K562 (cell line): ENCODE results near the gene CHD8. TPM values are rescaled to one million over a fixed set of nuclear protein-coding genes. Genes with fewer than 3 reads are reported as not detected.

Experiments
- ATAC-seq: fragments of 200-7000 bp; cut with Tn5 transposase; 3 replicates; pipeline ENCODE4 v1.9.1; 2020; ENCODE audit warnings: moderate library complexity
- BruUV-seq: library from RNA; stranded (reverse); fragments of 400-500 nt; replicated peaks from 2 replicates; lab custom pipeline; 2021; lab: Mats Ljungman, UMichigan
- CTCF ChIA-PET: fragments of 300-600 bp; formaldehyde crosslinking; extraction: SDS; loops from one replicate; lab custom pipeline; 2021; ENCODE audit warnings: low intra/inter-chr PET ratio; lab: Yijun Ruan, JAX
- POLR2A ChIA-PET: fragments of 300-600, 350-650 bp; sonication (Branson Sonifier 250); formaldehyde crosslinking; extraction: SDS; loops from one replicate; lab custom pipeline; 2021; ENCODE audit warnings: antibody characterized with exemption, inconsistent platforms; lab: Yijun Ruan, JAX
- DNase-seq, 4 experiments: peaks; one replicate each; pipeline versions ENCODE4 v3.0.0 to v3.0.0-alpha.2; 2011 to 2018; ENCODE audit warnings: low spot score in 3 of 4, mixed read lengths in 3 of 4; ENCODE audit errors: extremely low read depth in 1 of 4
- FAIRE-seq: peaks from 2 replicates; lab custom pipeline; 2011; peaks lifted over from hg19 to GRCh38; lab: Jason Lieb, UNC
- H2AFZ ChIP-seq: 2 replicates; pipeline ENCODE4 v1.6.0; 2011; ENCODE audit warnings: low read depth, low read length, control low read depth, inconsistent platforms
- H3K27ac ChIP-seq: fragments of 200-600 bp; 3 replicates; pipeline ENCODE4 v1.8.0; 2011; ENCODE audit warnings: low read depth, mild to moderate bottlenecking, control low read depth, inconsistent platforms, low read length, moderate library complexity, mixed read lengths; ENCODE audit errors: extremely low read depth
- H3K27me3 ChIP-seq, 2 experiments: fragments of 300-600 bp in 1 of 2; 2 replicates in 1 of 2; 3 replicates in 1 of 2; pipeline versions ENCODE4 v1.6.0 to v1.8.0; 2011; ENCODE audit warnings: inconsistent platforms in 2 of 2, low read length in 2 of 2, mild to moderate bottlenecking in 1 of 2, mixed read lengths in 1 of 2, moderate library complexity in 1 of 2; ENCODE audit not compliant: control insufficient read depth in 2 of 2, insufficient read depth in 2 of 2
- H3K36me3 ChIP-seq: fragments of 300-600 bp; 3 replicates; pipeline ENCODE4 v1.8.0; 2011; ENCODE audit warnings: mild to moderate bottlenecking, low read length, inconsistent platforms; ENCODE audit not compliant: control insufficient read depth, insufficient read depth
- H3K4me1 ChIP-seq, 2 experiments: fragments of 200-600 bp in 1 of 2; replicated peaks in 1 of 2; 2 replicates in 1 of 2; 3 replicates in 1 of 2; pipeline versions ENCODE4 v1.5.1 to v1.8.0; 2011; ENCODE audit warnings: inconsistent platforms in 2 of 2, low read length in 2 of 2, mild to moderate bottlenecking in 1 of 2, mixed read lengths in 1 of 2, moderate library complexity in 1 of 2; ENCODE audit not compliant: control insufficient read depth in 2 of 2, insufficient read depth in 2 of 2
- H3K4me2 ChIP-seq: 2 replicates; pipeline ENCODE4 v1.6.1; 2011; ENCODE audit warnings: low read length, control low read depth, inconsistent platforms, mixed read lengths; ENCODE audit not compliant: insufficient read depth
- H3K4me3 ChIP-seq: fragments of 200-600 bp; sonication (generic), shearing (Covaris generic); 2 replicates; pipeline ENCODE4 v1.5.1; 2016; ENCODE audit warnings: control low read depth, inconsistent platforms
- H3K79me2 ChIP-seq: fragments of 200-600 bp; 3 replicates; pipeline ENCODE4 v1.8.0; 2011; ENCODE audit warnings: low read length, inconsistent platforms; ENCODE audit not compliant: control insufficient read depth, insufficient read depth
- H3K9ac ChIP-seq, 2 experiments: 2 replicates each; pipeline versions ENCODE4 v1.6.0 to v1.6.1; 2011; ENCODE audit warnings: low read depth in 2 of 2, low read length in 2 of 2, control low read depth in 1 of 2, inconsistent platforms in 1 of 2, mild to moderate bottlenecking in 1 of 2, mixed read lengths in 1 of 2; ENCODE audit not compliant: insufficient read depth in 1 of 2
- H3K9me1 ChIP-seq: one replicate; pipeline ENCODE4 v1.6.0; 2011; ENCODE audit warnings: inconsistent platforms, mild to moderate bottlenecking, low read length, moderate library complexity; ENCODE audit not compliant: control insufficient read depth, insufficient read depth
- H3K9me3 ChIP-seq: replicated peaks from 2 replicates; pipeline ENCODE4 v1.5.1; 2011; ENCODE audit warnings: low read depth, low read length, inconsistent platforms; ENCODE audit not compliant: control insufficient read depth, insufficient read depth
- H4K20me1 ChIP-seq: replicated peaks from 2 replicates; pipeline ENCODE4 v1.6.1; 2011; ENCODE audit warnings: low read length, inconsistent platforms, mixed read lengths; ENCODE audit not compliant: control insufficient read depth, insufficient read depth
- C11orf30 ChIP-seq: fragments of 450-650 bp; IDR thresholded peaks from 2 replicates; pipeline ENCODE4 v1.6.1; 2016; ENCODE audit warnings: low read depth, mild to moderate bottlenecking
- HNRNPH1 ChIP-seq: fragments of 200-400 bp; formaldehyde crosslinking; optimal IDR thresholded peaks from 2 replicates; pipeline ENCODE3; 2017; ENCODE audit warnings: low read depth, mild to moderate bottlenecking, low read length, moderate library complexity
- MAFF ChIP-seq: IDR thresholded peaks from 2 replicates; pipeline ENCODE4 v1.6.1; 2012; ENCODE audit warnings: low read length, improper control_type of control experiment
- MAFG ChIP-seq: fragments of 450-650 bp; conservative IDR thresholded peaks from 2 replicates; pipeline ENCODE4 v1.6.1; 2016; ENCODE audit warnings: missing genetic modification characterization, missing compliant biosample characterization
- MAFK ChIP-seq: IDR thresholded peaks from 2 replicates; pipeline ENCODE4 v1.6.1; 2011; ENCODE audit warnings: low read length, improper control_type of control experiment
- RBM14 ChIP-seq: fragments of 200-400 bp; formaldehyde crosslinking; IDR thresholded peaks from 2 replicates; pipeline ENCODE4 v1.6.1; 2018; ENCODE audit warnings: low read depth, mild to moderate bottlenecking, low read length, moderate library complexity, borderline replicate concordance; ENCODE audit not compliant: insufficient read depth
- SAFB2 ChIP-seq: fragments of 200-400 bp; formaldehyde crosslinking; IDR thresholded peaks from 2 replicates; pipeline ENCODE4 v1.6.1; 2018; ENCODE audit warnings: borderline replicate concordance, low read length, low read depth, moderate library complexity; ENCODE audit not compliant: severe bottlenecking
- THRAP3 ChIP-seq: fragments of 450-650 bp; IDR thresholded peaks from 2 replicates; pipeline ENCODE4 v1.6.1; 2016; ENCODE audit warnings: mild to moderate bottlenecking, inconsistent platforms, borderline replicate concordance
- ZFP36 ChIP-seq: fragments of 150-350 bp; IDR thresholded peaks from 2 replicates; pipeline ENCODE4 v1.6.1; 2018; ENCODE audit warnings: low read length, low read depth; ENCODE audit not compliant: partially characterized antibody
- ZNF316 ChIP-seq: fragments of 450-650 bp; IDR thresholded peaks from 2 replicates; pipeline ENCODE4 v1.6.1; 2016
- ZNF717 ChIP-seq: fragments of 250-450 bp; sonication (Bioruptor Pico); IDR thresholded peaks from 2 replicates; pipeline ENCODE4 v1.5.0; 2021
- WGBS: fragments of 100-300 bp; shearing (Covaris generic); methylation state at CpG from one replicate; pipeline ENCODE4 v1.1.6; 2016; ENCODE audit warnings: low coverage, mixed read lengths; ENCODE audit not compliant: insufficient coverage; ENCODE audit errors: missing lambda C conversion rate; 5-methylcytosine and 5-hydroxymethylcytosine counted together
- in situ Hi-C: fragments of 300-500 bp; cut with MboI; formaldehyde crosslinking; loops from 4 replicates; pipeline ENCODE4 v1.15.0; 2018; ENCODE audit warnings: inconsistent platforms, mixed read lengths
- intact Hi-C: fragments of 100-400 bp; cut with micrococcal nuclease; formaldehyde crosslinking; loops from 2 replicates; pipeline ENCODE4 v1.14.2; 2022
- polyA plus RNA-seq, 8 experiments: library from polyadenylated mRNA; depleted of rRNA in 4 of 8; stranded (reverse) in 5 of 8; unstranded in 3 of 8; fragments of >200 nt; fragmentation: Nextera tagmentation in 2 of 8; fragmentation: Illumina TruSeq in 1 of 8; extraction: Ambion mirVana in 2 of 8; extraction: Trizol in 1 of 8; gene quantifications; 2 replicates each; pipeline versions ENCODE4 v1.2.1 to v1.2.3, GENCODE V29; 2011 to 2014; ENCODE audit warnings: inconsistent platforms in 1 of 8, missing spikeins in 1 of 8
- total RNA-seq, 7 experiments: library from RNA; depleted of rRNA in 6 of 7; stranded (reverse); fragments of >200 nt in 6 of 7; fragmentation: Illumina TruSeq in 2 of 7; extraction: Trizol in 2 of 7; gene quantifications; 2 replicates each; pipeline versions ENCODE4 v1.2.1 to v1.2.3, GENCODE V29; 2011 to 2021; ENCODE audit warnings: low replicate concordance in 1 of 7

The CHD8 gene
- total and polyA plus RNA-seq, 9 of the 15 experiments (the other 6 are each of a cell fraction or from before 2014, with no cell fraction given): 11.1 to 51.2 (median 32.8) TPM

GRCh38 chr14:21379338-21379737 lies 76.6 kb downstream of the CHD8 start:
- ATAC-seq (no peak), FAIRE-seq (no peak), DNase-seq (no peak)
- peak; percentile 90 for TF ChIP-seq MAFF
- TF ChIP-seq THRAP3: no peak
- TF ChIP-seq ZNF316: peak; percentile 98
- TF ChIP-seq RBM14: no peak
- TF ChIP-seq MAFG (tag): peak; percentile 93
- no peak for TF ChIP-seq HNRNPH1
- TF ChIP-seq ZNF717 (CRISPR knock-in tag): no peak
- no peak for TF ChIP-seq ZFP36
- TF ChIP-seq SAFB2: no peak
- TF ChIP-seq C11orf30: peak; percentile 92
- TF ChIP-seq MAFK: peak; percentile 91
- ChIA-PET CTCF (no interaction called here), POLR2A (interaction anchor here (0.7 to 1.1 kb wide), 2 partner anchors 60 to 123 kb away, joined by 3 read pairs; no protein-coding TSS in a partner anchor)
- Histone ChIP-seq H3K36me3 (peaks cover 64% of the 10 kb centered on the region; the same call in 2 of the 3 replicates), H3K9ac (no peak overlapping the region), H3K4me3 (no peak overlapping the region), H3K79me2 (peaks cover 95% of the 10 kb centered on the region), H4K20me1 (0 out of 2 replicates have a peak, but pooled peaks cover 10% of the 10 kb centered on the region), H3K4me1 (peaks cover under 1 to 7% of the 10 kb centered on the region in 2 experiments; a peak in 3 of 5 replicates), H2AFZ (no peak overlapping the region), H3K9me1 (no peaks in the 10 kb centered on the region), H3K9me3 (no peaks in the 10 kb centered on the region), H3K4me2 (no peak overlapping the region), H3K27ac (no peak overlapping the region), H3K27me3 (no peaks in the 10 kb centered on the region)
- BruUV-seq: no TSS peak
- in situ Hi-C loops: no loop called here
- intact Hi-C loops: no loop called here
- 95% methylated on average over 6 of the region's 6 CpGs for WGBS
